PC-3 (cell line): Measurements from ENCODE around the gene PRIM2. TPM values are rescaled to one million over a fixed set of nuclear protein-coding genes. Genes with fewer than 3 reads are reported as not detected.
"Not testable (repeated sequence)": the region's sequence is repeated elsewhere in the genome, so short reads cannot be mapped to it uniquely, and the experiment has no call there.

Source experiments
- ATAC-seq: fragments of 200-7000 bp; cut with Tn5 transposase; 2 replicates; pipeline ENCODE4 v1.9.1; 2020; ENCODE audit warnings: mild to moderate bottlenecking, moderate library complexity
- BruUV-seq: library from RNA; stranded (reverse); fragments of 400-500 nt; replicated peaks from 2 replicates; lab custom pipeline; 2021; lab: Mats Ljungman, UMichigan
- CTCF ChIA-PET: fragments of 300-600 bp; sonication (Branson Sonifier 250); formaldehyde crosslinking; loops from one replicate; lab custom pipeline; 2022; ENCODE audit warnings: antibody characterized with exemption; lab: Charles Lee
- POLR2A ChIA-PET: fragments of 300-600 bp; sonication (Branson Sonifier 250); formaldehyde crosslinking; loops from one replicate; lab custom pipeline; 2022; ENCODE audit warnings: antibody characterized with exemption; ENCODE audit not compliant: unreplicated experiment; lab: Charles Lee
- DNase-seq: peaks from one replicate; pipeline ENCODE4 v3.0.0-alpha.2; 2015
- H2AFZ ChIP-seq: fragments of 300-600 bp; sonication (generic); 2 replicates; pipeline ENCODE4 v1.6.0; 2016; ENCODE audit warnings: antibody characterized with exemption, low read length
- H3F3A ChIP-seq: fragments of 300-600 bp; sonication (generic); one replicate; pipeline ENCODE4 v1.6.0; 2017; ENCODE audit warnings: antibody characterized with exemption, low read length, control low read depth, mild to moderate bottlenecking; ENCODE audit not compliant: unreplicated experiment
- H3K27ac ChIP-seq: fragments of 300-600 bp; sonication (generic); 2 replicates; pipeline ENCODE4 v1.5.1; 2016; ENCODE audit warnings: mild to moderate bottlenecking, low read length
- H3K27me3 ChIP-seq: fragments of 300-600 bp; sonication (generic); 2 replicates; pipeline ENCODE4 v1.6.1; 2016; ENCODE audit warnings: low read length, mixed read lengths
- H3K36me3 ChIP-seq: fragments of 300-600 bp; sonication (generic); 2 replicates; pipeline ENCODE4 v1.6.1; 2016; ENCODE audit warnings: low read depth, mixed run types, low read length, mixed read lengths
- H3K4me1 ChIP-seq: fragments of 300-600 bp; sonication (generic); 2 replicates; pipeline ENCODE4 v1.5.1; 2016; ENCODE audit warnings: low read length; ENCODE audit not compliant: insufficient read depth
- H3K4me2 ChIP-seq: fragments of 300-600 bp; sonication (generic); 2 replicates; pipeline ENCODE4 v1.6.0; 2016; ENCODE audit warnings: low read length
- H3K4me3 ChIP-seq: fragments of 300-600 bp; sonication (generic); 2 replicates; pipeline ENCODE4 v1.5.1; 2016; ENCODE audit warnings: mild to moderate bottlenecking, low read length, mixed read lengths
- H3K79me2 ChIP-seq: fragments of 300-600 bp; sonication (generic); 2 replicates; pipeline ENCODE4 v1.6.1; 2017; ENCODE audit warnings: low read length, mixed read lengths
- H3K9ac ChIP-seq: fragments of 300-600 bp; sonication (generic); 2 replicates; pipeline ENCODE4 v1.6.0; 2016; ENCODE audit warnings: mild to moderate bottlenecking, low read length
- H3K9me2 ChIP-seq: fragments of 300-600 bp; sonication (generic); replicated peaks from 2 replicates; pipeline ENCODE4 v1.6.1; 2016; ENCODE audit warnings: mixed run types, low read length, mixed read lengths
- H3K9me3 ChIP-seq: fragments of 300-600 bp; sonication (generic); 2 replicates; pipeline ENCODE4 v1.6.1; 2016; ENCODE audit warnings: low read length, mixed read lengths
- H4K20me1 ChIP-seq: fragments of 300-600 bp; sonication (generic); 2 replicates; pipeline ENCODE4 v1.6.1; 2016; ENCODE audit warnings: low read length, mixed read lengths
- intact Hi-C: fragments of 100-400 bp; cut with micrococcal nuclease; formaldehyde crosslinking; loops from 2 replicates; pipeline ENCODE4 v1.9.0; 2023
- total RNA-seq: library from RNA; depleted of rRNA; stranded (reverse); fragments of >200 nt; gene quantifications from 2 replicates; pipeline ENCODE4 v1.2.3, GENCODE V29; 2014

PRIM2 gene
- total RNA-seq, 1 experiment from 2014 or later = 48.4 TPM

DNA sequence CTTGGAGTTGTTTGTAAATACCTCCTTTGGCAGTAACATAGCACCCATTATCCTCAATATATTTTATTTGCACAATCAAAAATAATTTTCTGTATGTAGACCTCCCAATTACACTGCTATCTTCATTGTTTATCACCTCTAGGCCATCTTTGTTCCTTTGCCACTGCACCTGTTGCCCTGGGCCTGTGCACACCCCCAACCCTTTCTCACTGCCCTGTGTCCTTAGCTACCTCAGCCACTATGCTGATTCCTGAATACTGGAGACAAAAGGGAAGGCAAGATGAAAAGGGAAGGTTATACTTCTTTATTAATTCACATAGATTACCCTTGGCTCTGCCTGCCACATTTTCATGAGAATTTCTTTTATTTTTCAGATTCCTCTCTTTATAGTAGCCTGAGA lies 127.9 kb downstream of the PRIM2 start:
- not testable (repeated sequence) for H3F3A ChIP-seq

GRCh38 chr6:57445790-57446468 lies 128.5 kb downstream of the PRIM2 start:
- H4K20me1 ChIP-seq, H3K9ac ChIP-seq, H3F3A ChIP-seq, BruUV-seq, H3K27ac ChIP-seq, POLR2A ChIA-PET, ATAC-seq, H3K36me3 ChIP-seq, H3K79me2 ChIP-seq, H2AFZ ChIP-seq, H3K4me3 ChIP-seq, H3K4me2 ChIP-seq, CTCF ChIA-PET, H3K27me3 ChIP-seq, DNase-seq, H3K4me1 ChIP-seq, intact Hi-C loops, H3K9me3 ChIP-seq, H3K9me2 ChIP-seq: not testable (repeated sequence)

More for the DNA sequence above, 127.9 kb downstream of the PRIM2 start:
- H3K4me1 ChIP-seq, intact Hi-C loops, H4K20me1 ChIP-seq, H3K27ac ChIP-seq, CTCF ChIA-PET, H3K4me2 ChIP-seq, H3K79me2 ChIP-seq, H2AFZ ChIP-seq, POLR2A ChIA-PET, H3K36me3 ChIP-seq, H3K9me2 ChIP-seq, H3K9me3 ChIP-seq, DNase-seq, ATAC-seq, BruUV-seq, H3K9ac ChIP-seq, H3K4me3 ChIP-seq, H3K27me3 ChIP-seq: not testable (repeated sequence)

DNA sequence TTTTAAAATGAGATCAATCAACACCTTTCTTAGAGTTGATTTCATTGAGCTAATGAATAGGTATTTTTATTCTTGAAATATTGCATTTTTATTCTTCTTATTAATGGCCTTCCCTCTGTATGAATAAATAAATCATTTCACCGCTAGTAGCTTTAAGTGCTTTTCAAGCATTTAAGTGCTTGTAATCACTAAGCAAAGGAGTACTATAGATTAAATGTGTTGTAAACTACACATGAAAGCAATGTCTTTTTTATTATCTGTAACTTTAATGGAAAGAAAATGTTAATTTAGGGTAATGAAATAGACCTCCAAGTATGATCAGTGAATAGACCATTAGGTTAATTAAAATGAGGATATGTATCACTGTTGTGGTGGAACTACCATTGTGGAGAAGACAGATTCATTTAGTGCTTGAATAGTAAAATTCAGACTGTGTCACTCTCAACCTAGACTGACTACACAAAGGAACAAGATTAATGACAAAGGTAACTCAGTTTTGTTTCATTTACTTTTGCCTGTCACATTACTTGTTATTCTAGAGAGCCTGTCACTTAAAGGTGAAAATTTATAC lies 132.2 kb downstream of the PRIM2 start:
- H3K36me3 ChIP-seq, POLR2A ChIA-PET, H3K4me1 ChIP-seq, H2AFZ ChIP-seq, H3K9me3 ChIP-seq, H3K27ac ChIP-seq, H3K4me3 ChIP-seq, H3K27me3 ChIP-seq, H4K20me1 ChIP-seq, DNase-seq, H3K4me2 ChIP-seq, H3K9ac ChIP-seq, H3K9me2 ChIP-seq, ATAC-seq, H3F3A ChIP-seq, H3K79me2 ChIP-seq, CTCF ChIA-PET, BruUV-seq, intact Hi-C loops: not testable (repeated sequence)

DNA sequence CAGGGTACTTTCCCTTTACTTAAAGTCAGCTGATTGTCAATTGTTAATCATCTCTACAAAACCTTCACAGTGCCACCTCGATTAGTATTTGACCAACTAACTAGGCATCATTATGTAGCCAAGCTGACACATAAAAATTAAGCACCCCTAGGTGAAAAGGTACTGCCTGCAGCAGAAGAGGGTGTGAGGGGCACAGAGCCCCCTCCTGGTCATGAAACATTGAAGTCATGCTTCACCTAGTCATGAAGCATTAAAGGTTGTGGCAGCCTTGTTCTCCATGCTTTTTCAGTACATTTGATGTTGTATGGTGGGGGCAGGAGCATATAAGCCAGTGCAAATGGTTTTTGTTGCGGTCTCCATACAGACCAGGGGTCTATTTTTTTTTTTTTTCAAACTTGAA lies 142.4 kb downstream of the PRIM2 start:
- H3K4me1 ChIP-seq, H2AFZ ChIP-seq, H3K27ac ChIP-seq, H3K79me2 ChIP-seq, H3K4me3 ChIP-seq, H3K36me3 ChIP-seq, H3K9me2 ChIP-seq, H3K27me3 ChIP-seq, ATAC-seq, H3K9ac ChIP-seq, DNase-seq, H3F3A ChIP-seq, BruUV-seq, H3K9me3 ChIP-seq, intact Hi-C loops, H3K4me2 ChIP-seq, CTCF ChIA-PET, POLR2A ChIA-PET, H4K20me1 ChIP-seq: not testable (repeated sequence)

- ATAC-seq, H4K20me1 ChIP-seq, intact Hi-C loops, H3K36me3 ChIP-seq, H3K9me2 ChIP-seq, H3K9me3 ChIP-seq, H3K27me3 ChIP-seq, POLR2A ChIA-PET, H3K27ac ChIP-seq, H2AFZ ChIP-seq, BruUV-seq, H3K4me3 ChIP-seq, H3K4me2 ChIP-seq, H3F3A ChIP-seq, DNase-seq, H3K9ac ChIP-seq, CTCF ChIA-PET, H3K4me1 ChIP-seq, H3K79me2 ChIP-seq: not testable (repeated sequence)
Measured at GRCh38 chr6:57461022-57461421, 143.6 kb downstream of the PRIM2 start.

GRCh38 chr6:57463809-57464208 lies 146.4 kb downstream of the PRIM2 start:
- POLR2A ChIA-PET, H3K4me2 ChIP-seq, ATAC-seq, CTCF ChIA-PET, H3F3A ChIP-seq, H3K9me2 ChIP-seq, H3K4me3 ChIP-seq, H3K9ac ChIP-seq, H3K4me1 ChIP-seq, BruUV-seq, H3K9me3 ChIP-seq, H4K20me1 ChIP-seq, DNase-seq, H2AFZ ChIP-seq, H3K27me3 ChIP-seq, H3K27ac ChIP-seq, intact Hi-C loops, H3K36me3 ChIP-seq, H3K79me2 ChIP-seq: not testable (repeated sequence)
